K562 (cell line): ENCODE data around the gene BTG2. TPM values are rescaled to one million over a fixed set of nuclear protein-coding genes. Genes with fewer than 3 reads are reported as not detected.

ENCODE experiments used
- ATF7 ChIP-seq: fragments of 450-650 bp; IDR thresholded peaks from 2 replicates; pipeline ENCODE4 v1.7.1; 2014; ENCODE audit warnings: mild to moderate bottlenecking, moderate library complexity
- BRD9 ChIP-seq: fragments of 450-650 bp; IDR thresholded peaks from 2 replicates; pipeline ENCODE4 v1.6.1; 2018; ENCODE audit warnings: low read depth; ENCODE audit not compliant: partially characterized antibody
- BRF1 ChIP-seq: IDR thresholded peaks from 3 replicates; pipeline ENCODE4 v1.6.1; 2011; ENCODE audit warnings: borderline replicate concordance, mild to moderate bottlenecking; ENCODE audit not compliant: insufficient read length; ENCODE audit errors: extremely low read depth
- CEBPG ChIP-seq, 3 experiments: fragments of 200-800 bp in 1 of 3; sonication (Bioruptor generic) in 1 of 3; sonication (generic) in 1 of 3; formaldehyde crosslinking in 1 of 3; IDR thresholded peaks in 2 of 3; conservative IDR thresholded peaks in 1 of 3; 2 replicates each; pipeline versions ENCODE4 v1.6.1 to v1.8.0; 2016 to 2022; ENCODE audit warnings: missing compliant biosample characterization in 2 of 3, missing genetic modification characterization in 2 of 3, mild to moderate bottlenecking in 1 of 3, missing genetic modification reagents in 1 of 3
- EHMT2 ChIP-seq: fragments of 450-650 bp; IDR thresholded peaks from 2 replicates; pipeline ENCODE4 v1.6.1; 2018; ENCODE audit warnings: antibody characterized with exemption
- HDAC1 ChIP-seq, 2 experiments: fragments of 450-650 bp; IDR thresholded peaks; 2 replicates each; pipeline ENCODE4 v1.6.1; 2016 to 2017; ENCODE audit warnings: inconsistent platforms in 1 of 2, mild to moderate bottlenecking in 1 of 2, moderate library complexity in 1 of 2
- HOXB6 ChIP-seq: fragments of 250-450 bp; sonication (Bioruptor Pico); IDR thresholded peaks from 2 replicates; pipeline ENCODE4 v1.5.1; 2022; ENCODE audit warnings: mild to moderate bottlenecking, borderline replicate concordance
- ILF3 ChIP-seq: fragments of 450-650 bp; IDR thresholded peaks from 2 replicates; pipeline ENCODE4 v1.6.1; 2018; ENCODE audit warnings: antibody characterized with exemption, mild to moderate bottlenecking, moderate library complexity, borderline replicate concordance
- KDM1A ChIP-seq, 2 experiments: fragments of 450-650 bp; IDR thresholded peaks; 2 replicates each; pipeline ENCODE4 v1.6.1; 2016; ENCODE audit warnings: mild to moderate bottlenecking in 2 of 2
- KLF10 ChIP-seq: fragments of 250-450 bp; sonication (Bioruptor Pico); IDR thresholded peaks from 2 replicates; pipeline ENCODE4 v1.6.1; 2021; ENCODE audit warnings: matching md5 sums
- MAZ ChIP-seq, 2 experiments: fragments of 450-650 bp in 1 of 2; sonication (generic) in 1 of 2; formaldehyde crosslinking; IDR thresholded peaks in 1 of 2; conservative IDR thresholded peaks in 1 of 2; 2 replicates each; pipeline versions ENCODE4 v1.4.0 to v1.5.0; 2020; ENCODE audit warnings: mild to moderate bottlenecking in 1 of 2, missing genetic modification reagents in 1 of 2
- NFXL1 ChIP-seq: fragments of 450-650 bp; formaldehyde crosslinking; IDR thresholded peaks from 2 replicates; pipeline ENCODE4 v1.4.0; 2021; ENCODE audit warnings: mild to moderate bottlenecking
- PHF21A ChIP-seq: fragments of 450-650 bp; IDR thresholded peaks from 2 replicates; pipeline ENCODE4 v1.6.1; 2017; ENCODE audit warnings: low read depth, borderline replicate concordance
- PHF8 ChIP-seq: fragments of 200-600 bp; sonication (generic); IDR thresholded peaks from 2 replicates; pipeline ENCODE4 v1.6.1; 2012; ENCODE audit warnings: mixed run types, mild to moderate bottlenecking, inconsistent platforms, low read length, moderate library complexity, borderline replicate concordance
- RAD21 ChIP-seq, 2 experiments: fragments of 250-450 bp in 1 of 2; fragments of 450-650 bp in 1 of 2; sonication (Bioruptor Pico) in 1 of 2; formaldehyde crosslinking in 1 of 2; IDR thresholded peaks in 1 of 2; conservative IDR thresholded peaks in 1 of 2; 2 replicates each; pipeline versions ENCODE4 v1.4.0 to v1.8.0; 2020 to 2022; ENCODE audit warnings: mild to moderate bottlenecking in 2 of 2, moderate library complexity in 1 of 2
- SMC3 ChIP-seq: conservative IDR thresholded peaks from 2 replicates; pipeline ENCODE4 v1.6.1; 2011; ENCODE audit warnings: low read depth, low read length, improper control_type of control experiment; ENCODE audit not compliant: insufficient read depth
- TEAD1 ChIP-seq, 2 experiments: fragments of 450-650 bp in 1 of 2; sonication (generic) in 1 of 2; formaldehyde crosslinking; IDR thresholded peaks; 2 replicates each; pipeline versions ENCODE4 v1.4.0 to v1.8.0; 2020 to 2022; ENCODE audit warnings: mild to moderate bottlenecking in 2 of 2, missing genetic modification reagents in 1 of 2
- TEAD4 ChIP-seq, 2 experiments: sonication (generic) in 1 of 2; formaldehyde crosslinking in 1 of 2; IDR thresholded peaks; 2 replicates each; pipeline versions ENCODE4 v1.6.1 to v1.8.0; 2012 to 2022; ENCODE audit warnings: borderline replicate concordance in 1 of 2, inconsistent platforms in 1 of 2, low read length in 1 of 2, mild to moderate bottlenecking in 1 of 2, missing genetic modification reagents in 1 of 2
- polyA plus RNA-seq, 8 experiments: library from polyadenylated mRNA; depleted of rRNA in 4 of 8; stranded (reverse) in 5 of 8; unstranded in 3 of 8; fragments of >200 nt; fragmentation: Nextera tagmentation in 2 of 8; fragmentation: Illumina TruSeq in 1 of 8; extraction: Ambion mirVana in 2 of 8; extraction: Trizol in 1 of 8; gene quantifications; 2 replicates each; pipeline versions ENCODE4 v1.2.1 to v1.2.3, GENCODE V29; 2011 to 2014; ENCODE audit warnings: inconsistent platforms in 1 of 8, missing spikeins in 1 of 8
- total RNA-seq, 7 experiments: library from RNA; depleted of rRNA in 6 of 7; stranded (reverse); fragments of >200 nt in 6 of 7; fragmentation: Illumina TruSeq in 2 of 7; extraction: Trizol in 2 of 7; gene quantifications; 2 replicates each; pipeline versions ENCODE4 v1.2.1 to v1.2.3, GENCODE V29; 2011 to 2021; ENCODE audit warnings: low replicate concordance in 1 of 7
- TF ChIP-seq, protein P1 (sequence below): sonication (generic); formaldehyde crosslinking; IDR thresholded peaks from 2 replicates; pipeline ENCODE4 v1.4.0; 2020; ENCODE audit warnings: mild to moderate bottlenecking, missing genetic modification reagents
- TF ChIP-seq, protein P2 (sequence below): fragments of 250-450 bp; sonication (Bioruptor Pico); IDR thresholded peaks from 2 replicates; pipeline ENCODE4 v1.8.0; 2022; ENCODE audit warnings: inconsistent platforms, mild to moderate bottlenecking, moderate library complexity, borderline replicate concordance

BTG2 gene
- total and polyA plus RNA-seq, 9 of the 15 experiments (the other 6 are each of a cell fraction or from before 2014, with no cell fraction given), result 2.3 to 41.9 (median 8.7) TPM

DNA sequence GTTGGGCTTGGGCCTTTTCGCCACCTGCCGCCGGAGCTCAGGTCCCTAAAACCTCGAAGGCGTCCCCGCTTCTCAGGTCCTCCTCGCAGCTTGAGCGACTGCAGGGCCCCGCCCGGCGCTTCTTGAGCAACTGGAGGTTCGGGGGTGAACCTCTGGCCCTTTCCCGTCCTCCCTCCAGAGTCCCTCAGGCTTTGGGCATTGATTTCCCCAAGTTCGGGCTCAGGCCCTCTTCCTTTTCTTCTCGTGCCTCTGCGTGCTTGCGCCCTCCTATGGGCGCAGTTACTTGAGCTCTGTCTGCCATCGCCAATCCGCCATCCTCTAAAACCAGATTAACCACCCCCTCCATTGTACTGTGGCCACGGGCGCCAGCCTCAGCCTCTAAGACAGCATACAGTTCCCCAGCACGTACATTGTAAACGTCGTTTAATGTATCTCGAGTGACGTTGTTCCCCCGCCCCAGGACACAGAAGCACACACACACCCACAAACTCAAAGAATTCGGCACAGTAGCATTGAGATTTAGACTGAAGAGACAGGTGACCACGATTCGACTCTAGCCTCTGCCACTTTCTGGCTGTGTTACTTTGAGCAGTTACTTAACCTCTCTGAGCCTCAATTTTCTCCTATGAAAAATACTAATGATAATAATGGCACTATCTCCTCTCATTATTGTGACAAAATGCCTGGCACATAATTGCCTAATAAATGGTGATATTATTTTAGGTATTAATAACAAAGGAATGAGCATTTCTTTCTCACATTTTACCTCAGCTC lies 22.6 kb downstream of the BTG2 start (continued):
- TF ChIP-seq ATF7 (peak; percentile 39; the same call in 1 of the 2 replicates), CEBPG (CRISPR knock-in tag; IDR thresholded peaks at IDR 0.05) (no peak), CEBPG (tag; conservative IDR thresholded peaks at IDR 0.05 in 1 of 2, IDR thresholded peaks at IDR 0.05 in 1 of 2) (no peak; a peak in 1 of 4 replicates), TEAD4 (IDR thresholded peaks at IDR 0.05; ENCODE audit: low read length) (0 out of 2 replicates have a peak, but pooled peaks have one; percentile 7), TEAD4 (CRISPR knock-in tag; IDR thresholded peaks at IDR 0.05; ENCODE audit: borderline replicate concordance) (no peak), NFXL1 (CRISPR knock-in tag) (no peak), HDAC1 (IDR thresholded peaks at IDR 0.05) (peak in 1 of 2 experiments; percentile 61; a peak in 2 of 4 replicates), RAD21 (CRISPR knock-in tag; conservative IDR thresholded peaks at IDR 0.05 in 1 of 2, IDR thresholded peaks at IDR 0.05 in 1 of 2) (peak; percentile 77 to 79), MAZ (CRISPR knock-in tag; conservative IDR thresholded peaks at IDR 0.05 in 1 of 2, IDR thresholded peaks at IDR 0.05 in 1 of 2) (peak; percentile 50 to 65; a peak in 3 of 4 replicates), KLF10 (CRISPR knock-in tag) (no peak), TEAD1 (CRISPR knock-in tag; IDR thresholded peaks at IDR 0.05) (0 out of 4 replicates have a peak, but pooled peaks of 1 of the 2 experiments have one; percentile 24), HOXB6 (CRISPR knock-in tag) (no peak), ILF3 (no peak), BRF1 (no peak), KDM1A (IDR thresholded peaks at IDR 0.05) (peak; percentile 83 to 87), EHMT2 (peak; percentile 68; the same call in 1 of the 2 replicates), SMC3 (peak; percentile 31; the same call in 1 of the 2 replicates), PHF21A (0 out of 2 replicates have a peak, but pooled peaks have one; percentile 64), PHF8 (peak; percentile 50; the same call in 1 of the 2 replicates), BRD9 (peak; percentile 39)
- TF ChIP-seq, protein P1, sequence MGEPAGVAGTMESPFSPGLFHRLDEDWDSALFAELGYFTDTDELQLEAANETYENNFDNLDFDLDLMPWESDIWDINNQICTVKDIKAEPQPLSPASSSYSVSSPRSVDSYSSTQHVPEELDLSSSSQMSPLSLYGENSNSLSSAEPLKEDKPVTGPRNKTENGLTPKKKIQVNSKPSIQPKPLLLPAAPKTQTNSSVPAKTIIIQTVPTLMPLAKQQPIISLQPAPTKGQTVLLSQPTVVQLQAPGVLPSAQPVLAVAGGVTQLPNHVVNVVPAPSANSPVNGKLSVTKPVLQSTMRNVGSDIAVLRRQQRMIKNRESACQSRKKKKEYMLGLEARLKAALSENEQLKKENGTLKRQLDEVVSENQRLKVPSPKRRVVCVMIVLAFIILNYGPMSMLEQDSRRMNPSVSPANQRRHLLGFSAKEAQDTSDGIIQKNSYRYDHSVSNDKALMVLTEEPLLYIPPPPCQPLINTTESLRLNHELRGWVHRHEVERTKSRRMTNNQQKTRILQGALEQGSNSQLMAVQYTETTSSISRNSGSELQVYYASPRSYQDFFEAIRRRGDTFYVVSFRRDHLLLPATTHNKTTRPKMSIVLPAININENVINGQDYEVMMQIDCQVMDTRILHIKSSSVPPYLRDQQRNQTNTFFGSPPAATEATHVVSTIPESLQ (CRISPR knock-in tag), result peak; percentile 57; the same call in 1 of the 2 replicates
- TF ChIP-seq, protein P2, sequence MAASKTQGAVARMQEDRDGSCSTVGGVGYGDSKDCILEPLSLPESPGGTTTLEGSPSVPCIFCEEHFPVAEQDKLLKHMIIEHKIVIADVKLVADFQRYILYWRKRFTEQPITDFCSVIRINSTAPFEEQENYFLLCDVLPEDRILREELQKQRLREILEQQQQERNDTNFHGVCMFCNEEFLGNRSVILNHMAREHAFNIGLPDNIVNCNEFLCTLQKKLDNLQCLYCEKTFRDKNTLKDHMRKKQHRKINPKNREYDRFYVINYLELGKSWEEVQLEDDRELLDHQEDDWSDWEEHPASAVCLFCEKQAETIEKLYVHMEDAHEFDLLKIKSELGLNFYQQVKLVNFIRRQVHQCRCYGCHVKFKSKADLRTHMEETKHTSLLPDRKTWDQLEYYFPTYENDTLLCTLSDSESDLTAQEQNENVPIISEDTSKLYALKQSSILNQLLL (CRISPR knock-in tag), result no peak
